Posterior vena cava (tissue), 2 donors: ENCODE measurements around the gene SHISA9. TPM values are rescaled to one million over a fixed set of nuclear protein-coding genes. Genes with fewer than 3 reads are reported as not detected.

Experiments
- DNase-seq: peaks from one replicate; pipeline ENCODE4 v3.0.0-alpha.2; 2020; ENCODE audit warnings: low spot score
- intact Hi-C, 2 donors: fragments of 100-400 bp; cut with DNase I; formaldehyde crosslinking; loops; one replicate each; pipeline versions ENCODE4 v1.14.1 to v1.14.2; 2022 to 2023
- total RNA-seq, 2 donors: library from RNA; stranded (reverse); fragmentation: NEBNext Ultra II Directional; extraction: Animal tissue kit (Norgen Biotek cat#: 25700); gene quantifications; one replicate each; pipeline ENCODE4 v1.2.1, GENCODE V29; 2021
- donor health status: DM: yes; HTN: yes; CAD: no.
- donor health status: DM: yes; HTN: yes; CAD: no.

SHISA9 gene
- total RNA-seq, 2 donors from 2014 or later: 0.14 TPM; not detected in 1

DNA sequence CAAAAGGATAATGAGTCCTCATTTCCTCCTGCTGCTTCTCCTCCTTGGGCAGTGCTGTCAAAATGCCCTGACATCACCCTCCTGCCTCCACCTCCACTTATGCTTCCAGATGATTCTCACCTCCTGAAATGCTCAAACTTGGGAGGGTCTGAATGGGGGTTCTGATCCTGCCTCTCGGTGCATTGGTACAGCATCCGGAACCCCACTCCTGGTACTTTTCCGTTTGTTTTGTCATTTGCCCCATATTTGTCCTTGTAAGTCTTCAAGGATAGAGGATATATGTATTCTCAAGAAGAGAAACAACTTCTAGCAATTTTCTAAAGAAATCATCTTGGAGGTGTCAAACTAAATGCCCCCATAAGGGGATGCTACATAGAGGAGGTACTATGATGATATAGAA, 148.3 kb downstream of the SHISA9 start:
- intact Hi-C loops: loop anchor here in 1 of 2 donors (10.0 kb wide), 1 partner anchor 45 kb away; no protein-coding TSS in a partner anchor
- no peak for DNase-seq

DNA sequence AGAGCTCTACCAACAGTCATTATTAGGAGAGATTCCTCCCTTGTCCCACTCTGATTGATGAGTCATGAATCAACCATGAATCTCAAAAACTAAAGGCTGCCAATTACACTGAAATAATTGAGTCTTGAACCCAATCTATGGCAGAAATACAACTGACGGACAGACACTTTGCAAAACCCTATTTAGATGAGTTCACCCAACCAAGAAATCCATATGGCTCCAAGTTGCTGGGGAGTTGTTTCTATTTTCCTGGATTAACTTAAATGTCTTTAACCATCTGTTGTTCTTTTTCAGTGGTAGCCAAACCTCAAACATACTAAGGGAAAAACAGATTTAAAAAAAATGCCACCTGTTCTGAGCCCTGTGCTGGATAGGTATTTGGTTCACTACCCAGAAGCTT, 151.0 kb downstream of the SHISA9 start:
- no peak for DNase-seq
- intact Hi-C loops: loop anchor here in 1 of 2 donors (10.0 kb wide), 1 partner anchor 48 kb away; no protein-coding TSS in a partner anchor

DNA sequence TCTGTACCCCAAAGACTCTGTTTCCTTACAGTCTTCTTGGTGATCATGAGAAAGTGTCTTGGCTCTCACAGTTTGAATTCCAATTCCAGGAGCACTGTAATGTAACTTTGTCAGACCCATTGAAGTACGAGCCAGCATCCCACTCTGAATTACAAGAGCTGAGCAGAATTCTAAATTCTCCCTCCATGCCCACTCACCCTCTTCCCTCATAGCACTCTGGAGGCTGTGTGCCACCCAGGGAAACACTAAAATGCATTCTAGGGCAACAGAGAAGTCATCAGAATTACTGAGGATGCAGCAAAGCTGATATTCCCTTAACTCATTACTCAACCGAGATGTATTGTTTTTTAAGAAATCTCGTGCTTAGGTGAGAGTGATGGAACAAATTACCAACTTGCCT, 154.1 kb downstream of the SHISA9 start:
- no peak for DNase-seq
- intact Hi-C loops: loop anchor here in 1 of 2 donors (10.0 kb wide), 1 partner anchor 51 kb away; no protein-coding TSS in a partner anchor

DNA sequence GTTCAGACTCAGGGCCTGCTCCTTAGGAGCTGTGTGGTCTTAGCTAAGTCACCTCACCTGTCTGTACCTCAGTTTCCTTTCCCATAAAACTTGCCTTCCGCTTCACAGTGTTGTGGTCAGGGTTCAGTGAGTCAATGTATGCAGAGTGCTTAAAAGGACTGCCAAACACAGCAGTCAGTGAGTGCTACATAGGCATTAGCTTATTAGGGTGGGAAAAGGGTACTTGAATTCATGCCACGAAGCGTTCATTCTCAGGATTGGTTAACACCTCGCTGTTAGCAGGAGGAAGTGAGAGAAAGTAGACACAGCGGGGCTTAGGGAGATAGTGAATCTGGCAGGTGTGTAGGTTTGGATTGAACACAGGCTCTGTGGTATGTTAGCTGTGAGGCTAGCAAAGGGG, 155.2 kb downstream of the SHISA9 start:
- intact Hi-C loops: loop anchor here in 1 of 2 donors (10.0 kb wide), 1 partner anchor 52 kb away; no protein-coding TSS in a partner anchor
- no peak for DNase-seq

DNA sequence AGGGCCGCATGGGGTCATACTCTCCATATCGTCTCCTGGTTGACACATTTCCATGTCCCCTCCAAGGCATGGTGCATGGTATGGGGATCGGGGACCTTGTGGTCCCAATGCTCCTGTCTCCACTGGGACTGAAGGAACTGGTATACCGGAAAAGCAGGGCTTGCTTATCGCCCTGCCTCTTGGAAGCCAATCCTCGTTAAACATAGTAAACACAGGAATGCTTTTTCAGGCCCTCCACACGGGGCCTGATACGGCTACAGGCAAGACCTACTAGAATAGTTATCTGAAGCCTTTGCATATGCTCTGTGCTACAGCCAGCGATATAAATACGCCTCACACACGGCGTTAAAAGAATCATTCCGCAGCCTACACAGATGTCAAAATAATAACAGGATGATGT, 159.5 kb downstream of the SHISA9 start:
- intact Hi-C loops: no loop called here

DNA sequence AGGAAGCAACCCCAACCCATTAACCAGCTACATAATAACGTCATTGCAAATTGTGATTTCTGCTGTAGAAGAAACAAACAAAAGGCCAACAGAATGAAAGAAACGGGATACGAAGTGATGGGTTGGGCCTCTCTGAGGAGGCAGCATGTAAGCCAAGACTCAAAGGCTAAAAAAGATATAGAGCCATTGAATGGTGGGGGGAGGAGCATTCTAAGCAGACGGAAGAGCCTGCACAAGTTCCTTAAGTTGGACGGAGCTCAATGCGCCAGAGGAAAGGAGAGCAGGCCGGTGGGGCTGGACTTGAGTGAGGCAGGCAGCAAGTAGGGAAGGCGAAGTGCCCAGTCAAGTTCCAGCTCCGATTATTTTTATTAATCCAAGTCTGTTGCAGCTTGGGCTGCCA, 160.3 kb downstream of the SHISA9 start:
- no peak for DNase-seq
- intact Hi-C loops: no loop called here

More for the DNA sequence above, 159.5 kb downstream of the SHISA9 start:
- no peak for DNase-seq

DNA sequence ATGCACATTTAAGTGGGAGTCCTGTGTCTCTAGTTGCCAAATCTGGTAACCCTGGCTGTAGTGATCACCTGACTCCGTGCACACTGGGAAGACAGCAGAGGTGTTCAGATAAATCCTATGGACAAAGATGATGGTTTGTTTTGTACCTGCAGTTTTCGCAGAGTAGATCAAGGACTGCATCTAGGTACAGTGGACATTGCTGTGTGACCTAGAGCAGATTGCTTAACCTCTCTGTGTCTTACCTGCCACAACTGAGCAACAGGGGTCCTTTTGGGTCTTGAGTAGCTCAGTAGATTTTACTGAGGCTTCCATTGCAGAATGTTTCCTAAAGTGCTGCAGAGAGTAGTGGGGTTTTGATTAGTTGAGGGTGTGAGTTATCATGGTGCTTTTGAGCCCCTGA, 160.8 kb downstream of the SHISA9 start:
- intact Hi-C loops: no loop called here
- no peak for DNase-seq

DNA sequence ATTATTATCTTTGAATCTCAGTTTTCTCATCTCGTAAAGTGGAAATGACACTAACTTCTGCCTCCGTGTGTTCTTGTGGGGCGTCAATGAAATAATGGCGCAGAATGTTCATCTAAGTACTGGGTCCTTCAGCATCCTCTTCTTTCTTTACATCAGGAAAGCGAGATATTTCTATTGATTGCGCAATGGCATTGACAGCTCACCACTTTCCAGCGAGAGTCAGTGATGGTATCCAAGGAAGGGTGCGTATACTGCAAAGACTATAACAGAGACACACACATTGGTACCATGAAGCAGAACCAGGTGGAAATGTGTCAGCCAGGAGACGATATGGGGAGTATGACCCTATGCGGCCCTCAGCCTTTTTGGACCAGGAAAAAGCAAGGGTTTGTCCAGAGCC, 162.1 kb downstream of the SHISA9 start:
- intact Hi-C loops: no loop called here
- DNase-seq: no peak

GRCh38 chr16:13064821-13065220, 163.4 kb downstream of the SHISA9 start:
- intact Hi-C loops: no loop called here
- DNase-seq: no peak

- no peak for DNase-seq
- intact Hi-C loops: no loop called here
Observed at GRCh38 chr16:13067648-13068047, 166.2 kb downstream of the SHISA9 start.

GRCh38 chr16:13068912-13069583, 167.7 kb downstream of the SHISA9 start:
- intact Hi-C loops: no loop called here
- DNase-seq: no peak

DNA sequence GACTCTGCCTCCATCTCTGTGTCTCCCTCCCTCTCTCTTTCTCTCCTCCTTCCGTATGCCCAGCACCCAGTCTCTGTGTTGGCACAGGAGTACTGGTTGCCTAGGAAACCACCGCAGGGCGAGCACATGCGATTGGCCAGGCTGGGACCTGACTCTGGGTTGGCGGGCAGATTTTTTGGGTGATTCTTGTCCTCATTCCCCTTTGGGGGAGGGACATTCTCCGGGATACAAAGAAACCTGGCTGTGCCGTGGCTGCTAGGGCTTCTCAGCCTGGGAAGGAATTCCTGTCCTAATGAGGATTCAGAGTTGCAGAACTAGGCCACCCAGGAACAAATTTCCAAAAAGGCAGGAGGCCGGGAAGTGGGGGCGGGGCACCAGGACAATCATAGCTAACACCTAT, 168.9 kb downstream of the SHISA9 start:
- intact Hi-C loops: no loop called here
- no peak for DNase-seq

GRCh38 chr16:13076878-13077277, 175.5 kb downstream of the SHISA9 start:
- intact Hi-C loops: no loop called here
- DNase-seq: no peak

DNA sequence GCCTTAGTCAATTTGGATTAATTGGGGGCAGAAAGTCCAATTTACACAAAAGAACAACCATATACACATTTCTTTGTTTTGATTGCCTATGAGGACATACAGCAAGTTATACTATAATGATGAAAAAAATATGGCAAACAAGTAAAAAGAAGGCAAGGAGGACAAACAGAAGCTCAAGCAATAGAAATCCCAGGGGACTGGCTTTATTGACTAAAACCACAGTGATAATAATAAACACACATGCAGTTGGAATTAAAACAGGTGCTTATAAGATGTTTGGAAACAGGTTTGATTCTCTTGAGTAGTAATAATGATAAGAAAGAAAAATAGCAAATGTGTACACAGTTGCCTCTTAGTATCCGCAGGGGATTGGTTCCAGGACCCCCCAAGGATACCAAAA, 176.4 kb downstream of the SHISA9 start:
- DNase-seq: no peak
- intact Hi-C loops: no loop called here

GRCh38 chr16:13080531-13080930, 179.1 kb downstream of the SHISA9 start:
- no peak for DNase-seq
- intact Hi-C loops: loop anchor here in 1 of 2 donors (5.0 kb wide), 1 partner anchor 108 kb away; no protein-coding TSS in a partner anchor

GRCh38 chr16:13081825-13082331, 180.5 kb downstream of the SHISA9 start:
- no peak for DNase-seq
- intact Hi-C loops: loop anchor here (1.0 to 5.0 kb wide), 2 partner anchors 33 to 110 kb away; no protein-coding TSS in a partner anchor

- intact Hi-C loops: loop anchor here in 1 of 2 donors (5.0 kb wide), 1 partner anchor 111 kb away; no protein-coding TSS in a partner anchor
Observed at GRCh38 chr16:13083681-13084080, 182.3 kb downstream of the SHISA9 start.

DNA sequence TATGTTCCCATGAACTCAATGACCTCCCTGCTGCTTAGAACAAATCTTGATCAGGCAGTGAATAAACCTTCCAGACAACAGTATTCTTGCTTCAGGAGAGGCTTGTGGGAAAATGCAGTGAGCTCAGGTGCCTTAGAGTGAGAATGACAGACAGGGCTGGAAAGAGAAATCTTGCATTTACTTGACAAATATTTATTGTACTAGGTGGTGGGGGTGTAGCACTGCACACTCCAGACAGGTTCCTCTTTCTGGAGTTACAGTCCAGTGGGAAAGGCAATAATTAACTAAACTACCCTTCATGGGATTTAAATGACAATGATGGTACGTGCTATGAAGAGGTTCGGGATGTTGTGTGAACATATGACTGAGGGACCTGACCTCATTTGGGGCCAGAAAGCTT, 182.9 kb downstream of the SHISA9 start:
- intact Hi-C loops: loop anchor here in 1 of 2 donors (5.0 kb wide), 1 partner anchor 112 kb away; no protein-coding TSS in a partner anchor
- no peak for DNase-seq

More at GRCh38 chr16:13083681-13084080, 182.3 kb downstream of the SHISA9 start:
- no peak for DNase-seq

DNA sequence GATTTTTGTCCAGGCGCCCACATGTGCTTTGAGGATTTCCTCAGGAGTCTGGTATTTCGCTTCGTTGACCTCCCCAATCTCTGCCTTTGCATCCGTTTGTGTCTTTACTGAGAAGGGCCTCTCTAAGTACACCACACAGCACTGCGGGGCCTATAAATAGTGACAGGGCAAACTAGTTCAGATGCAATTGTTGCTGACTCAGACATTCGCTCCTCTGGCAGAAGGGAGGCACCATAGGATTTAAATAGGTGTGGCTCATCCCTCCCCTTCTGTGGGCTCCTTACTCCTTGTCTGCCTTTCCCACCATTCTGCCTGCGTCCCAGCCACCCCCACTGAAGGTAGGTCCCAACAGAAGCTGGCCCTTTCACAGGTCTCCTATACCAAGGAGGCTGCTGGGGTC, 192.3 kb downstream of the SHISA9 start:
- intact Hi-C loops: no loop called here

GRCh38 chr16:13095061-13095460, 193.7 kb downstream of the SHISA9 start:
- no peak for DNase-seq
- intact Hi-C loops: no loop called here

More for the DNA sequence above, 192.3 kb downstream of the SHISA9 start:
- no peak for DNase-seq

DNA sequence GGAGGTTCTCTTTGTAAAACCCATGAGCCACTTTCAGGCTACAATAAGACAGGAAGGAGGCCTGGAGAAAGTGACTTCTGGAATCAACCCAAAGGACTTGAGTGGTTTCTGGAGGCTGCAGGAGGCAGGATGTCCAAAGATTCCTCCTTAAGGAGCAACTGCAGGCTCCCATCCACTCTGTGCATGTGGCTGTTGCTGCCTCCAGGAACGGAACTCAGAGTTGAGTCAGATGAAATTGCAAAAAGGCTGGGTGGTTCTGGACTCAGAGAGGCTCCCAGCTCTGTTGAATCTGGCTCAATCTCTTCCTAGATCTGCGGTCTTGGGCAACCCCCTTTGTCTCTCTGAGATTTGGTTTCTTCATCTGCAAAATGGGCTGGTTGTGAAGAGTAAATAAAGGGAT, 197.1 kb downstream of the SHISA9 start:
- intact Hi-C loops: no loop called here
- DNase-seq: no peak
